IMR-90 (cell line): ENCODE data around the gene ZNF700. TPM values are rescaled to one million over a fixed set of nuclear protein-coding genes. Genes with fewer than 3 reads are reported as not detected.

Source experiments
- ATAC-seq: fragments of 200-7000 bp; cut with Tn5 transposase; 2 replicates; pipeline ENCODE4 v1.9.1; 2020; ENCODE audit warnings: low read depth, mild to moderate bottlenecking, moderate library complexity
- BruUV-seq: library from RNA; stranded (reverse); fragments of 400-500 nt; replicated peaks from 2 replicates; lab custom pipeline; 2021; lab: Mats Ljungman, UMichigan
- CTCF ChIA-PET: fragments of 300-600 bp; formaldehyde crosslinking; extraction: SDS; loops from one replicate; lab custom pipeline; 2021; ENCODE audit warnings: antibody characterized with exemption; lab: Yijun Ruan, JAX
- POLR2A ChIA-PET: fragments of 300-600 bp; sonication (Branson Sonifier 250); formaldehyde crosslinking; loops from one replicate; lab custom pipeline; 2022; ENCODE audit warnings: antibody characterized with exemption; ENCODE audit not compliant: unreplicated experiment; lab: Charles Lee
- DNase-seq: peaks from one replicate; pipeline ENCODE4 v3.0.0; 2013
- H2AFZ ChIP-seq: replicated peaks from 2 replicates; pipeline ENCODE3; 2013; ENCODE audit warnings: low read length, mild to moderate bottlenecking; ENCODE audit not compliant: poor library complexity
- H2AK5ac ChIP-seq: 2 replicates; pipeline ENCODE4 v1.6.1; 2013; ENCODE audit warnings: low read depth, low read length, inconsistent platforms
- H2AK9ac ChIP-seq: replicated peaks from 2 replicates; pipeline ENCODE3; 2013; ENCODE audit warnings: mild to moderate bottlenecking, low read depth, low read length, moderate library complexity; ENCODE audit not compliant: poor library complexity
- H2BK120ac ChIP-seq: 2 replicates; pipeline ENCODE4 v1.6.1; 2013; ENCODE audit warnings: low read depth, low read length, inconsistent platforms
- H2BK15ac ChIP-seq: 3 replicates; pipeline ENCODE4 v1.6.1; 2013; ENCODE audit warnings: low read depth, low read length, inconsistent platforms
- H2BK20ac ChIP-seq: 2 replicates; pipeline ENCODE4 v1.6.1; 2013; ENCODE audit warnings: low read depth, mild to moderate bottlenecking, inconsistent platforms, low read length, moderate library complexity
- H2BK5ac ChIP-seq: 2 replicates; pipeline ENCODE4 v1.6.1; 2013; ENCODE audit warnings: mild to moderate bottlenecking, low read depth, low read length, inconsistent platforms; ENCODE audit not compliant: poor library complexity, severe bottlenecking
- H3K14ac ChIP-seq: replicated peaks from 2 replicates; pipeline ENCODE4 v1.6.1; 2013; ENCODE audit warnings: low read depth, low read length, inconsistent platforms
- H3K18ac ChIP-seq: 2 replicates; pipeline ENCODE4 v1.6.1; 2013; ENCODE audit warnings: low read depth, low read length, control low read depth
- H3K23ac ChIP-seq: 2 replicates; pipeline ENCODE4 v1.6.1; 2013; ENCODE audit warnings: low read depth, low read length, inconsistent platforms
- H3K27ac ChIP-seq: 2 replicates; pipeline ENCODE4 v1.5.1; 2013; ENCODE audit warnings: mild to moderate bottlenecking, control low read depth, low read length; ENCODE audit not compliant: insufficient read depth
- H3K27me3 ChIP-seq: 2 replicates; pipeline ENCODE4 v1.6.1; 2013; ENCODE audit warnings: low read length; ENCODE audit not compliant: control insufficient read depth, insufficient read depth
- H3K36me3 ChIP-seq: 2 replicates; pipeline ENCODE4 v1.6.1; 2013; ENCODE audit warnings: low read length, mixed read lengths; ENCODE audit not compliant: control insufficient read depth, insufficient read depth
- H3K4ac ChIP-seq: 2 replicates; pipeline ENCODE4 v1.6.1; 2013; ENCODE audit warnings: low read depth, low read length, inconsistent platforms
- H3K4me1 ChIP-seq: 2 replicates; pipeline ENCODE4 v1.6.1; 2013; ENCODE audit warnings: low read length, mixed read lengths; ENCODE audit not compliant: control insufficient read depth, insufficient read depth
- H3K4me2 ChIP-seq: 2 replicates; pipeline ENCODE4 v1.6.1; 2013; ENCODE audit warnings: low read depth, mild to moderate bottlenecking, control low read depth, low read length, moderate library complexity
- H3K4me3 ChIP-seq: 2 replicates; pipeline ENCODE4 v1.5.1; 2013; ENCODE audit warnings: low read depth, mild to moderate bottlenecking, control low read depth, low read length, moderate library complexity; ENCODE audit not compliant: insufficient read depth
- H3K56ac ChIP-seq: 2 replicates; pipeline ENCODE4 v1.6.1; 2013; ENCODE audit warnings: low read length, inconsistent platforms; ENCODE audit not compliant: insufficient read depth; ENCODE audit errors: extremely low read depth
- H3K79me1 ChIP-seq, 2 experiments: 2 replicates each; pipeline ENCODE4 v1.6.1; 2013; ENCODE audit warnings: low read length in 2 of 2, inconsistent platforms in 1 of 2, low read depth in 1 of 2
- H3K9ac ChIP-seq: 2 replicates; pipeline ENCODE4 v1.6.1; 2013; ENCODE audit warnings: low read depth, low read length, control low read depth
- H3K9me1 ChIP-seq: 2 replicates; pipeline ENCODE4 v1.6.1; 2013; ENCODE audit warnings: low read length, inconsistent platforms; ENCODE audit not compliant: insufficient read depth
- H3K9me3 ChIP-seq: 2 replicates; pipeline ENCODE4 v1.6.1; 2013; ENCODE audit warnings: low read length; ENCODE audit not compliant: control insufficient read depth, insufficient read depth
- H4K20me1 ChIP-seq: 2 replicates; pipeline ENCODE4 v1.6.1; 2013; ENCODE audit warnings: low read length, inconsistent platforms; ENCODE audit not compliant: insufficient read depth
- H4K5ac ChIP-seq: 2 replicates; pipeline ENCODE4 v1.6.1; 2013; ENCODE audit warnings: mild to moderate bottlenecking, low read depth, low read length, control low read depth
- H4K8ac ChIP-seq, 2 experiments: 2 replicates each; pipeline ENCODE4 v1.6.1; 2013; ENCODE audit warnings: low read depth in 2 of 2, low read length in 2 of 2, control low read depth in 1 of 2, inconsistent platforms in 1 of 2
- H4K91ac ChIP-seq: 2 replicates; pipeline ENCODE4 v1.6.1; 2013; ENCODE audit warnings: low read depth, low read length, inconsistent platforms; ENCODE audit not compliant: insufficient read depth
- MAZ ChIP-seq: IDR thresholded peaks from 2 replicates; pipeline ENCODE4 v1.6.1; 2012; ENCODE audit warnings: low read depth, mild to moderate bottlenecking, low read length, improper control_type of control experiment, moderate library complexity, borderline replicate concordance
- POLR2A ChIP-seq: IDR thresholded peaks from 2 replicates; pipeline ENCODE4 v1.6.1; 2012; ENCODE audit warnings: mild to moderate bottlenecking, low read depth, low read length
- RCOR1 ChIP-seq: IDR thresholded peaks from 2 replicates; pipeline ENCODE4 v1.6.1; 2012; ENCODE audit warnings: mild to moderate bottlenecking, low read length, improper control_type of control experiment; ENCODE audit not compliant: insufficient replicate concordance
- WGBS, 2 experiments: methylation state at CpG; one replicate each; pipeline versions ENCODE4 v1.1.5 to v1.1.7; 2013; ENCODE audit warnings: missing lambda C conversion rate in 2 of 2; ENCODE audit not compliant: insufficient read length in 1 of 2; ENCODE audit errors: extremely low coverage in 2 of 2; 5-methylcytosine and 5-hydroxymethylcytosine counted together
- dilution Hi-C: fragments of 300-500 bp; cut with HindIII; formaldehyde crosslinking; loops from one replicate; pipeline ENCODE4 v1.14.3; 2018; ENCODE audit warnings: low sequenced_read_pairs; ENCODE audit not compliant: unreplicated experiment
- in situ Hi-C: fragments of 300-500 bp; cut with MboI; formaldehyde crosslinking; loops from 3 replicates; pipeline ENCODE4 v1.14.3; 2019; ENCODE audit warnings: low sequenced_read_pairs, inconsistent platforms, mixed read lengths
- intact Hi-C: fragments of 100-400 bp; cut with micrococcal nuclease; formaldehyde crosslinking; loops from 2 replicates; pipeline ENCODE4 v1.10.0; 2022
- polyA plus RNA-seq, 3 experiments: library from polyadenylated mRNA; depleted of rRNA; stranded (reverse); fragments of >200 nt; gene quantifications; 2 replicates each; pipeline ENCODE4 v1.2.3, GENCODE V29; 2012; ENCODE audit warnings: low replicate concordance in 1 of 3
- total RNA-seq: library from RNA; depleted of rRNA; stranded (reverse); fragments of >200 nt; gene quantifications from 2 replicates; pipeline ENCODE4 v1.2.3, GENCODE V29; 2012
- TF ChIP-seq, protein P1 (sequence below): fragments of 150-350 bp; IDR thresholded peaks from 2 replicates; pipeline ENCODE4 v1.6.1; 2016; ENCODE audit warnings: low read depth, mild to moderate bottlenecking, low read length, moderate library complexity, borderline replicate concordance
- TF ChIP-seq, protein P2 (sequence below): fragments of 150-350 bp; IDR thresholded peaks from 2 replicates; pipeline ENCODE4 v1.6.1; 2017; ENCODE audit warnings: mild to moderate bottlenecking, antibody characterized with exemption, low read length, low read depth

The ZNF700 gene
- total and polyA plus RNA-seq, 2 of the 4 experiments (the other 2 are of a cell fraction), result 5.3 to 10.2 TPM

GRCh38 chr19:11944656-11945055, 19.7 kb downstream of the ZNF700 start:
- H3K36me3 ChIP-seq, result peaks cover 48% of the 10 kb centered on the region

More at GRCh38 chr19:11944656-11945055, 19.7 kb downstream of the ZNF700 start:
- TF ChIP-seq RCOR1 (no peak), POLR2A (no peak), MAZ (no peak)
- TF ChIP-seq, protein P1, sequence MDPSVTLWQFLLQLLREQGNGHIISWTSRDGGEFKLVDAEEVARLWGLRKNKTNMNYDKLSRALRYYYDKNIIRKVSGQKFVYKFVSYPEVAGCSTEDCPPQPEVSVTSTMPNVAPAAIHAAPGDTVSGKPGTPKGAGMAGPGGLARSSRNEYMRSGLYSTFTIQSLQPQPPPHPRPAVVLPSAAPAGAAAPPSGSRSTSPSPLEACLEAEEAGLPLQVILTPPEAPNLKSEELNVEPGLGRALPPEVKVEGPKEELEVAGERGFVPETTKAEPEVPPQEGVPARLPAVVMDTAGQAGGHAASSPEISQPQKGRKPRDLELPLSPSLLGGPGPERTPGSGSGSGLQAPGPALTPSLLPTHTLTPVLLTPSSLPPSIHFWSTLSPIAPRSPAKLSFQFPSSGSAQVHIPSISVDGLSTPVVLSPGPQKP, result no peak
- TF ChIP-seq, protein P2, sequence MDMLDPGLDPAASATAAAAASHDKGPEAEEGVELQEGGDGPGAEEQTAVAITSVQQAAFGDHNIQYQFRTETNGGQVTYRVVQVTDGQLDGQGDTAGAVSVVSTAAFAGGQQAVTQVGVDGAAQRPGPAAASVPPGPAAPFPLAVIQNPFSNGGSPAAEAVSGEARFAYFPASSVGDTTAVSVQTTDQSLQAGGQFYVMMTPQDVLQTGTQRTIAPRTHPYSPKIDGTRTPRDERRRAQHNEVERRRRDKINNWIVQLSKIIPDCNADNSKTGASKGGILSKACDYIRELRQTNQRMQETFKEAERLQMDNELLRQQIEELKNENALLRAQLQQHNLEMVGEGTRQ, result no peak
- H4K5ac ChIP-seq, result no peak overlapping the region
- no peak overlapping the region for H2BK15ac ChIP-seq
- H3K27me3 ChIP-seq, result no peaks in the 10 kb centered on the region
- BruUV-seq, result no TSS peak
- no peak overlapping the region for H3K27ac ChIP-seq
- H4K8ac ChIP-seq, result no peak overlapping the region
- H3K4me2 ChIP-seq, result no peak overlapping the region
- WGBS, 2 experiments, result no CpG with 5 or more reads among the region's 4 CpGs
- no peaks in the 10 kb centered on the region for H3K9me1 ChIP-seq
- no peak overlapping the region for H2AFZ ChIP-seq
- no peak overlapping the region for H3K56ac ChIP-seq
- intact Hi-C loops (no loop called here), in situ Hi-C loops (no loop called here), dilution Hi-C loops (no loop called here)
- DNase-seq, result no peak
- H2BK5ac ChIP-seq, result no peak overlapping the region
- H2BK20ac ChIP-seq, result no peak overlapping the region
- no peak overlapping the region for H4K91ac ChIP-seq
- CTCF ChIA-PET, result no interaction called here
- no peak overlapping the region for H3K18ac ChIP-seq
- H3K4me3 ChIP-seq, result no peak overlapping the region
- no peaks in the 10 kb centered on the region for H4K20me1 ChIP-seq
- H3K14ac ChIP-seq, result no peak overlapping the region
- H3K4ac ChIP-seq, result no peak overlapping the region
- no peak for ATAC-seq
- no peak overlapping the region for H2BK120ac ChIP-seq
- no peaks in the 10 kb centered on the region for H3K4me1 ChIP-seq
- no peak overlapping the region for H2AK5ac ChIP-seq
- POLR2A ChIA-PET, result no interaction called here
- peaks cover 84% of the 10 kb centered on the region for H3K9me3 ChIP-seq
- no peak overlapping the region for H3K9ac ChIP-seq
- H2AK9ac ChIP-seq, result no peak overlapping the region
- H3K23ac ChIP-seq, result no peak overlapping the region
- H3K79me1 ChIP-seq, result peaks cover 9 to 23% of the 10 kb centered on the region in 2 experiments; a peak in 2 of 4 replicates
